Right lobe of liver (tissue), 4 donors: ENCODE data around the gene BAG5.

ENCODE experiments used
- POLR2A ChIP-seq: fragments of 450-650 bp; IDR thresholded peaks from one replicate; pipeline ENCODE4 v1.6.1; 2017; ENCODE audit warnings: antibody characterized with exemption, mild to moderate bottlenecking
- TF ChIP-seq, protein P1 (sequence below), 4 donors: fragments of 200-600 bp in 3 of 4; fragments of 450-650 bp in 1 of 4; IDR thresholded peaks; one replicate each; pipeline versions ENCODE4 v1.5.1 to v1.8.0; 2016 to 2022; ENCODE audit warnings: antibody characterized with exemption in 4 of 4, mild to moderate bottlenecking in 2 of 4
- donor health status: DM: no; HTN: no; CAD: no.
- donor health status: DM: no; HTN: no; CAD: no.
- donor health status: DM: no; HTN: yes; CAD: no.

DNA sequence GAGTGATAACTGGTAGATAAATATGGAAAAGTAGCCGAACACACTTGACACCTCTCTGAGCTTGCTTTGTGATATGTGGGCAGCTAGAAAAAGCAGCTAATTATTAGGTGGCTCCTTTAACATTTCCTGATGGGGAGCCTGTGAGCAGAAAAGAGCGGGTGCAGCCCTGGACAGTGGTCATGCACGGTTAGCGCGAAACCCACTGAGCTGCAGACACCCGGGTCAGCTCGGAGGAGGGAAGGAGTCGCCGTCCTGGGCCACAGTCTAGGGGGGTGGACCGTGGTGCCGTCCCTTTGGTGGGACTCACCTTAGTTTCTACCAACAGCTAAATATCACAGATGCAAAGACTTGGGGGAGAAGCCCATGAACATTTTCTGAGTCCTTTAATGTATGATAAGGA lies 7.0 kb upstream of the BAG5 start:
- TF ChIP-seq, protein P1, sequence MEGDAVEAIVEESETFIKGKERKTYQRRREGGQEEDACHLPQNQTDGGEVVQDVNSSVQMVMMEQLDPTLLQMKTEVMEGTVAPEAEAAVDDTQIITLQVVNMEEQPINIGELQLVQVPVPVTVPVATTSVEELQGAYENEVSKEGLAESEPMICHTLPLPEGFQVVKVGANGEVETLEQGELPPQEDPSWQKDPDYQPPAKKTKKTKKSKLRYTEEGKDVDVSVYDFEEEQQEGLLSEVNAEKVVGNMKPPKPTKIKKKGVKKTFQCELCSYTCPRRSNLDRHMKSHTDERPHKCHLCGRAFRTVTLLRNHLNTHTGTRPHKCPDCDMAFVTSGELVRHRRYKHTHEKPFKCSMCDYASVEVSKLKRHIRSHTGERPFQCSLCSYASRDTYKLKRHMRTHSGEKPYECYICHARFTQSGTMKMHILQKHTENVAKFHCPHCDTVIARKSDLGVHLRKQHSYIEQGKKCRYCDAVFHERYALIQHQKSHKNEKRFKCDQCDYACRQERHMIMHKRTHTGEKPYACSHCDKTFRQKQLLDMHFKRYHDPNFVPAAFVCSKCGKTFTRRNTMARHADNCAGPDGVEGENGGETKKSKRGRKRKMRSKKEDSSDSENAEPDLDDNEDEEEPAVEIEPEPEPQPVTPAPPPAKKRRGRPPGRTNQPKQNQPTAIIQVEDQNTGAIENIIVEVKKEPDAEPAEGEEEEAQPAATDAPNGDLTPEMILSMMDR (IDR thresholded peaks at IDR 0.05): no peak
- TF ChIP-seq POLR2A: no peak
